HCT116 (cell line): Measurements from ENCODE around the gene DTNB. TPM values are rescaled to one million over a fixed set of nuclear protein-coding genes. Genes with fewer than 3 reads are reported as not detected.
"Not testable (repeated sequence)": the region's sequence is repeated elsewhere in the genome, so short reads cannot be mapped to it uniquely, and the experiment has no call there.

Experiments used
- ATAC-seq: fragments of 200-7000 bp; cut with Tn5 transposase; 2 replicates; pipeline ENCODE4 v1.9.1; 2020; ENCODE audit warnings: mild to moderate bottlenecking, moderate library complexity
- BruUV-seq: library from RNA; stranded (reverse); fragments of 400-500 nt; replicated peaks from 2 replicates; lab custom pipeline; 2021; lab: Mats Ljungman, UMichigan
- CTCF ChIA-PET: fragments of 300-600 bp; sonication (Branson Sonifier 250); formaldehyde crosslinking; loops from one replicate; lab custom pipeline; 2021; ENCODE audit warnings: antibody characterized with exemption; lab: Charles Lee
- POLR2A ChIA-PET: fragments of 300-600, 350-600 bp; sonication (Branson Sonifier 250); formaldehyde crosslinking; loops from one replicate; lab custom pipeline; 2021; ENCODE audit warnings: antibody characterized with exemption; lab: Charles Lee
- RAD21 ChIA-PET, 2 experiments: fragments of 300-600 bp; sonication (Branson Sonifier 250); formaldehyde crosslinking; loops; one replicate each; lab custom pipeline; 2023; ENCODE audit warnings: low total read pairs in 2 of 2; ENCODE audit not compliant: uncharacterized antibody in 2 of 2, unreplicated experiment in 2 of 2, low non-redundant PET in 1 of 2; lab: Charles Lee
- DNase-seq: peaks from one replicate; pipeline ENCODE4 v3.0.0-alpha.2; 2010; ENCODE audit warnings: low read depth, low spot score
- H2AFZ ChIP-seq: fragments of 200-600 bp; shearing (Covaris generic), sonication (generic); 2 replicates; pipeline ENCODE4 v1.6.1; 2017; ENCODE audit warnings: low read depth, mixed run types, mixed read lengths, antibody characterized with exemption, low read length; ENCODE audit not compliant: poor library complexity, severe bottlenecking
- H3K27ac ChIP-seq: 2 replicates; pipeline ENCODE4 v1.5.1; 2012; ENCODE audit warnings: low read depth, low read length
- H3K27me3 ChIP-seq: fragments of 200-600 bp; sonication (generic); 2 replicates; pipeline ENCODE4 v1.6.1; 2016; ENCODE audit warnings: mixed run types, low read length, mixed read lengths; ENCODE audit not compliant: insufficient read depth
- H3K36me3 ChIP-seq, 2 experiments: fragments of 200-500 bp in 1 of 2; fragments of 200-600 bp in 1 of 2; sonication (Bioruptor generic) in 1 of 2; sonication (generic) in 1 of 2; 2 replicates each; pipeline versions ENCODE4 v1.5.1 to v1.6.1; 2014 to 2016; ENCODE audit warnings: low read length in 2 of 2, inconsistent platforms in 1 of 2, mixed read lengths in 1 of 2, mixed run types in 1 of 2; ENCODE audit not compliant: insufficient read depth in 2 of 2, control insufficient read depth in 1 of 2
- H3K4me1 ChIP-seq, 2 experiments: fragments of 200-600 bp in 1 of 2; sonication (generic) in 1 of 2; 2 replicates each; pipeline versions ENCODE4 v1.5.1 to v1.6.1; 2012 to 2017; ENCODE audit warnings: low read length in 2 of 2, inconsistent platforms in 1 of 2, mild to moderate bottlenecking in 1 of 2, mixed read lengths in 1 of 2, mixed run types in 1 of 2, moderate library complexity in 1 of 2; ENCODE audit not compliant: insufficient read depth in 2 of 2, control insufficient read depth in 1 of 2
- H3K4me2 ChIP-seq: fragments of 200-600 bp; sonication (generic); 2 replicates; pipeline ENCODE4 v1.6.1; 2017; ENCODE audit warnings: mixed run types, low read length, mixed read lengths
- H3K4me3 ChIP-seq, 2 experiments: fragments of 200-600 bp in 1 of 2; sonication (generic) in 1 of 2; replicated peaks in 1 of 2; 2 replicates each; pipeline ENCODE4 v1.5.1; 2011 to 2016; ENCODE audit warnings: low read length in 2 of 2, control low read depth in 1 of 2, low read depth in 1 of 2, mild to moderate bottlenecking in 1 of 2, mixed read lengths in 1 of 2, mixed run types in 1 of 2
- H3K79me2 ChIP-seq: fragments of 200-600 bp; sonication (generic); 2 replicates; pipeline ENCODE4 v1.6.1; 2017; ENCODE audit warnings: mild to moderate bottlenecking, mixed run types, low read length, moderate library complexity, mixed read lengths; ENCODE audit not compliant: insufficient read depth
- H3K9ac ChIP-seq: fragments of 200-600 bp; sonication (generic); 2 replicates; pipeline ENCODE4 v1.6.1; 2016; ENCODE audit warnings: low read length, mixed read lengths
- H3K9me2 ChIP-seq: fragments of 200-600 bp; sonication (generic), shearing (Covaris generic); 2 replicates; pipeline ENCODE4 v1.6.1; 2017; ENCODE audit warnings: mixed run types, mild to moderate bottlenecking, moderate library complexity; ENCODE audit not compliant: insufficient read depth
- H3K9me3 ChIP-seq, 2 experiments: fragments of 200-500 bp in 1 of 2; fragments of 200-600 bp in 1 of 2; sonication (Bioruptor generic) in 1 of 2; sonication (generic) in 1 of 2; 2 replicates each; pipeline ENCODE4 v1.6.1; 2014 to 2017; ENCODE audit warnings: low read length in 2 of 2, mixed read lengths in 2 of 2, inconsistent platforms in 1 of 2, low read depth in 1 of 2, mild to moderate bottlenecking in 1 of 2, mixed run types in 1 of 2, moderate library complexity in 1 of 2; ENCODE audit not compliant: control insufficient read depth in 1 of 2, insufficient read depth in 1 of 2
- H4K20me1 ChIP-seq: fragments of 200-600 bp; sonication (generic), shearing (Covaris generic); 2 replicates; pipeline ENCODE4 v1.6.1; 2017; ENCODE audit warnings: mixed run types, mild to moderate bottlenecking, moderate library complexity; ENCODE audit not compliant: insufficient read depth
- ATF3 ChIP-seq: IDR thresholded peaks from 2 replicates; pipeline ENCODE4 v1.6.1; 2012
- CBX3 ChIP-seq: IDR thresholded peaks from 2 replicates; pipeline ENCODE4 v1.6.1; 2012; ENCODE audit warnings: low read depth
- CEBPB ChIP-seq: IDR thresholded peaks from 2 replicates; pipeline ENCODE4 v1.6.1; 2012; ENCODE audit warnings: low read depth
- EGR1 ChIP-seq: IDR thresholded peaks from 2 replicates; pipeline ENCODE4 v1.6.1; 2012; ENCODE audit warnings: low read depth
- EZH2 ChIP-seq: fragments of 200-600 bp; sonication (generic); IDR thresholded peaks from 2 replicates; pipeline ENCODE4 v1.6.1; 2017; ENCODE audit warnings: antibody characterized with exemption, mixed run types
- FOSL1 ChIP-seq: IDR thresholded peaks from 2 replicates; pipeline ENCODE4 v1.6.1; 2012; ENCODE audit warnings: low read depth
- JUND ChIP-seq: IDR thresholded peaks from 2 replicates; pipeline ENCODE4 v1.6.1; 2012
- POLR2A ChIP-seq: IDR thresholded peaks from 2 replicates; pipeline ENCODE4 v1.7.0; 2011; ENCODE audit warnings: borderline replicate concordance; ENCODE audit not compliant: insufficient read depth, insufficient read length; ENCODE audit errors: extremely low read depth
- POLR2AphosphoS5 ChIP-seq: IDR thresholded peaks from 2 replicates; pipeline ENCODE4 v1.6.1; 2011; ENCODE audit warnings: mild to moderate bottlenecking, low read depth, low read length, moderate library complexity
- RAD21 ChIP-seq: IDR thresholded peaks from 2 replicates; pipeline ENCODE4 v1.6.1; 2012; ENCODE audit warnings: low read depth, mild to moderate bottlenecking
- REST ChIP-seq: IDR thresholded peaks from 2 replicates; pipeline ENCODE4 v1.6.1; 2012; ENCODE audit warnings: low read depth
- SIN3A ChIP-seq: IDR thresholded peaks from 2 replicates; pipeline ENCODE4 v1.6.1; 2012; ENCODE audit warnings: low read depth
- SP1 ChIP-seq: IDR thresholded peaks from 2 replicates; pipeline ENCODE4 v1.6.1; 2012; ENCODE audit warnings: low read depth
- SRF ChIP-seq: IDR thresholded peaks from 2 replicates; pipeline ENCODE4 v1.6.1; 2012; ENCODE audit warnings: low read depth
- TCF7L2 ChIP-seq: IDR thresholded peaks from 2 replicates; pipeline ENCODE4 v1.7.0; 2011; ENCODE audit warnings: borderline replicate concordance, inconsistent platforms; ENCODE audit not compliant: insufficient read depth, insufficient read length; ENCODE audit errors: extremely low read depth
- YY1 ChIP-seq: IDR thresholded peaks from 2 replicates; pipeline ENCODE4 v1.6.1; 2011; ENCODE audit warnings: low read length, low read depth, moderate library complexity, mild to moderate bottlenecking; ENCODE audit not compliant: insufficient replicate concordance; ENCODE audit errors: extremely low read depth
- ZFX ChIP-seq: fragments of 450-650 bp; IDR thresholded peaks from 2 replicates; pipeline ENCODE4 v1.6.1; 2017
- ZNF274 ChIP-seq: fragments of 200-500 bp; sonication (Bioruptor generic); IDR thresholded peaks from 2 replicates; pipeline ENCODE4 v1.6.1; 2014; ENCODE audit warnings: mild to moderate bottlenecking, low read depth, low read length, inconsistent platforms
- intact Hi-C: fragments of 100-400 bp; cut with micrococcal nuclease; formaldehyde crosslinking; loops from 2 replicates; pipeline ENCODE4 v1.10.0; 2022
- total RNA-seq: library from RNA; stranded (reverse); gene quantifications from one replicate; pipeline ENCODE4 v1.2.1, GENCODE V29; 2021; ENCODE audit not compliant: unreplicated experiment
- TF ChIP-seq, protein P1 (sequence below): IDR thresholded peaks from 2 replicates; pipeline ENCODE4 v1.6.1; 2011; ENCODE audit warnings: mild to moderate bottlenecking, low read length, moderate library complexity; ENCODE audit not compliant: insufficient replicate concordance; ENCODE audit errors: extremely low read depth
- TF ChIP-seq, protein P2 (sequence below): IDR thresholded peaks from 2 replicates; pipeline ENCODE4 v1.6.1; 2012

DTNB gene
- total RNA-seq, 1 experiment from 2014 or later = 30.2 TPM

- CTCF ChIA-PET = no interaction called here
- no peaks in the 10 kb centered on the region for H3K9me2 ChIP-seq
- no peak for ATAC-seq
- no peaks in the 10 kb centered on the region for H3K27me3 ChIP-seq
- no peak for TF ChIP-seq EZH2
- TF ChIP-seq, protein P1, sequence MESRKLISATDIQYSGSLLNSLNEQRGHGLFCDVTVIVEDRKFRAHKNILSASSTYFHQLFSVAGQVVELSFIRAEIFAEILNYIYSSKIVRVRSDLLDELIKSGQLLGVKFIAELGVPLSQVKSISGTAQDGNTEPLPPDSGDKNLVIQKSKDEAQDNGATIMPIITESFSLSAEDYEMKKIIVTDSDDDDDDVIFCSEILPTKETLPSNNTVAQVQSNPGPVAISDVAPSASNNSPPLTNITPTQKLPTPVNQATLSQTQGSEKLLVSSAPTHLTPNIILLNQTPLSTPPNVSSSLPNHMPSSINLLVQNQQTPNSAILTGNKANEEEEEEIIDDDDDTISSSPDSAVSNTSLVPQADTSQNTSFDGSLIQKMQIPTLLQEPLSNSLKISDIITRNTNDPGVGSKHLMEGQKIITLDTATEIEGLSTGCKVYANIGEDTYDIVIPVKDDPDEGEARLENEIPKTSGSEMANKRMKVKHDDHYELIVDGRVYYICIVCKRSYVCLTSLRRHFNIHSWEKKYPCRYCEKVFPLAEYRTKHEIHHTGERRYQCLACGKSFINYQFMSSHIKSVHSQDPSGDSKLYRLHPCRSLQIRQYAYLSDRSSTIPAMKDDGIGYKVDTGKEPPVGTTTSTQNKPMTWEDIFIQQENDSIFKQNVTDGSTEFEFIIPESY = no peak
- TF ChIP-seq EGR1 = no peak
- TF ChIP-seq POLR2A = no peak
- TF ChIP-seq REST = no peak
- TF ChIP-seq SRF = no peak
- TF ChIP-seq SP1 = no peak
- no peak for TF ChIP-seq JUND
- TF ChIP-seq FOSL1 = no peak
- no peak for TF ChIP-seq SIN3A
- TF ChIP-seq POLR2AphosphoS5 = no peak
- TF ChIP-seq CEBPB = no peak
- TF ChIP-seq ZNF274 = no peak
- no peak for TF ChIP-seq RAD21
- TF ChIP-seq YY1 = no peak
- TF ChIP-seq, protein P2, sequence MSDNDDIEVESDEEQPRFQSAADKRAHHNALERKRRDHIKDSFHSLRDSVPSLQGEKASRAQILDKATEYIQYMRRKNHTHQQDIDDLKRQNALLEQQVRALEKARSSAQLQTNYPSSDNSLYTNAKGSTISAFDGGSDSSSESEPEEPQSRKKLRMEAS = no peak
- no peak for TF ChIP-seq ZFX
- TF ChIP-seq ATF3 = no peak
- no peak for TF ChIP-seq CBX3
- no peak for TF ChIP-seq TCF7L2
- H4K20me1 ChIP-seq = no peaks in the 10 kb centered on the region
- H3K36me3 ChIP-seq = no peaks in the 10 kb centered on the region
- no peak overlapping the region for H3K4me2 ChIP-seq
- no peak overlapping the region for H3K4me3 ChIP-seq
- no peak overlapping the region for H3K27ac ChIP-seq
- RAD21 ChIA-PET = no interaction called here
- no peaks in the 10 kb centered on the region for H3K79me2 ChIP-seq
- no peak overlapping the region for H2AFZ ChIP-seq
- intact Hi-C loops = no loop called here
- POLR2A ChIA-PET = no interaction called here
- BruUV-seq = no TSS peak
- H3K4me1 ChIP-seq = no peaks in the 10 kb centered on the region
- peaks cover 0 to 7% of the 10 kb centered on the region in 2 experiments; a peak in 1 of 4 replicates for H3K9me3 ChIP-seq
- H3K9ac ChIP-seq = no peak overlapping the region
- DNase-seq = no peak
Observed at GRCh38 chr2:25534455-25534854, 138.9 kb downstream of the DTNB start.

- CTCF ChIA-PET = not testable (repeated sequence)
Observed at GRCh38 chr2:25533771-25534170, 139.6 kb downstream of the DTNB start.

More at GRCh38 chr2:25533771-25534170, 139.6 kb downstream of the DTNB start:
- H4K20me1 ChIP-seq, H3K4me1 ChIP-seq, H2AFZ ChIP-seq, H3K9me3 ChIP-seq, H3K79me2 ChIP-seq, H3K4me3 ChIP-seq, intact Hi-C loops, ATAC-seq, H3K27ac ChIP-seq, H3K9ac ChIP-seq, BruUV-seq, H3K36me3 ChIP-seq, POLR2A ChIA-PET, RAD21 ChIA-PET, DNase-seq, H3K9me2 ChIP-seq, H3K4me2 ChIP-seq, H3K27me3 ChIP-seq: not testable (repeated sequence)
